Head of caudate nucleus (tissue), 42 donors: Measurements from ENCODE around the gene RFX3.
"Not testable (repeated sequence)": the region's sequence is repeated elsewhere in the genome, so short reads cannot be mapped to it uniquely, and the experiment has no call there.

Experiments used
- DNase-seq, 42 donors: peaks; one replicate each; pipeline versions ENCODE4 v3.0.0 to v3.0.0-alpha.2; 2020 to 2021; ENCODE audit warnings: mixed read lengths in 7 of 42
- intact Hi-C: fragments of 100-400 bp; cut with DNase I; formaldehyde crosslinking; loops from one replicate; pipeline ENCODE4 v1.15.0; 2022

The RFX3 gene

DNA sequence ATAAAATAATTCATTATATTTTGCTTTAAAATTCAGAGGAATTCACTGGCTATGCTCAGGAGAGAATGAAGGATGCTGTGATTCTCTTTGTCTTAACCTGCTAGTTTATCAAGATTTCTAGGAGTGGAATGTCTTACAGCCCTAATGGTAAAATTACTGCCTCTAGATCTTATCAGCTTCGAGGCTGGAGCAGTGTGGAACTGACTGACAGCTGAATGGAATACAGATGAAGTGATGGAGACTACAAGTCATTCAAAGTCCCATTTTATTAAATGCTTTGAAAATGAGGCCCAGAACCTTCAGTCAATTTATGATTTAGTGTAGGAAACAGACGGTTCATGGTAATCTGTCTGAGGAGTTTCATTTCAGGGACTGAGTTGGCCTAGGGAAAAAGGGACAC is 202.1 kb downstream of the RFX3 start:
- DNase-seq = no peak
- intact Hi-C loops = no loop called here

DNA sequence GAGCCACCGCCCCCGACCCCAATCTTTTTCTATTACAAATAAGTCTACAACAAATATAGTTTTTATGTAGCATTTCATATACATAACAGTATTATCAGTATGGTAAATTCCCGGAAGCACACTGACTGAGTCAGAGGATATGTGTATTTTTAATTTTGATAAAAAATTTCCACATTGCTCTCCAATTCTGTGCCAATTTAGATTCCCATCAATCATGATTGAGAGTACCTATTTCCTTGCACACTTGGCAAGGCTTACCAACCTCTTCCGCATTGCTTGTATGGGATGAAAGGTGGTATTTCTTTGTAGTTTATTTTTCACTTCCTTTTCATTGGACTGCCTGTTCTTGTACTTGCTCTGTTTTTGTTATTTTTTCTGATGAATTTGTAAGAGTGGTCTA is 204.6 kb downstream of the RFX3 start:
- intact Hi-C loops = no loop called here
- DNase-seq = no peak

DNA sequence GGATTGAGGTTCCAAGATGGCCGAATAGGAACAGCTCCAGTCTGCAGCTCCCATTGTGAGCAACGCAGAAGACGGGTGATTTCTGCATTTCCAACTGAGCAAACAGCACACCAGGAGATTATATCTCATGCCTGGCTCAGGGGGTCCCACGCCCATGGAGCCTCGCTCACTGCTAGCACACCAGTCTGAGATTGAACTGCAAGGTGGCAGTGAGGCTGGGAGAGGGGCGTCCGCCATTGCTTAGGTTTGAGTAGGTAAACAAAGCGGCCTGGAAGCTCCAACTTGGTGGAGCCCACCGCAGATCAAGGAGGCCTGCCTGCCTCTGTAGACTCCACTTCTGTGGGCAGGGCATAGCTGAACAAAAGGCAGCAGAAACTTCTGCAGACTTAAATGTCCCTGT is 213.2 kb downstream of the RFX3 start:
- intact Hi-C loops = not testable (repeated sequence)

DNA sequence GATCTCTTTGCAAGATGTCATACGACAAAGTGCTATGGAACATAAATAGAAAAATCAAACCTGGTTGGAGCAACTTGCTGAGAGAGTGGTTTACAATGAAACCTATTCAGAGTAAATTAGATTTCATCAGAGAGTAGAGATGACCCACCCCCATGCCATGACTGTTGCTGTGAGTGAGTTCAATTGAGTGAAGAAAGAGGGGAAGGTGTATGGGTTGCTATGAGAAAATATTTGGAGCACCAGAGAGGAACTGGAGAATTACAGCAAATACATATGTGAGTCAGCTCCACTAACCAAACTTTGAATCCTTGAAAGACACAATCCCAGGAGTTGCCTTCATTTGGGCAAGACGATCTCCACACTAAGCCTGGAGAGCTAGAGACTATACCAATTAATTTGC is 217.2 kb downstream of the RFX3 start:
- DNase-seq = no peak

More for the DNA sequence above, 213.2 kb downstream of the RFX3 start:
- not testable (repeated sequence) for DNase-seq

DNA sequence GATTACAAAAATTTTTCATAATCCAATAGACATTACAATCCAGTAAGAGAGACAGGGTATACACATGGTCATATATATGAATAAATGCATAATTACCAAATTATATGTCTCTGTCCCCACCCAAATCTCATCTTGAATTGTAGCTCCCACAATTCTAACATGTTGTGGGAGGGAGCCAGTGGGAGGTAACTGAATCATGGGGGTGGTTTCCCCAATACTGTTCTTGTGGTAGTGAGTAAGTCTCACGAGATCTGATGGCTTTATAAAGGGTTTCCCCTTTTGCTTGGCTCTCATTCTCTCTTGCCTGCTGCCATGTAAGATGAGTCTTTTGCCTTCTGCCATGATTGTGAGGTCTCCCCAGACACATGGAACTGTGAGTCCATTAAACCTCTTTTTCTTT is 221.4 kb downstream of the RFX3 start:
- DNase-seq, intact Hi-C loops: not testable (repeated sequence)

More for the DNA sequence above, 217.2 kb downstream of the RFX3 start:
- intact Hi-C loops = no loop called here

DNA sequence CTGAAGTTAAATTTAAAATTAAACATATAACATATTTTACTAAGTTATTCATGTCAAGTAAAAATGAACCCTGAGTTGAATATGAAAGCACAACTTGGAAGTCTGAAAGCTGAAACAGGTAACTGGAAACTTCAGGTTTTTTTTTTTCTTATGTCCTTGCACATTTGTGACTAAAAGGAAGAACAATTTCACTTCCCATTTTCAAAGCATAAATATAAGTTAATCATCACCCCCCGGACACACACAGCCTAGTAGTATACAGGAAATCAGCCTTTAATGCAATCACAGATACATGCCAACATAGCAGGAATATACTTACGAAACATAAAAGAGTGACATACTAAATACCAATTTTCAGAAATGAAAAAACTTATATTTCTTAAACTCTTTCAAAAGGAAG is 225.9 kb downstream of the RFX3 start:
- intact Hi-C loops = no loop called here

DNA sequence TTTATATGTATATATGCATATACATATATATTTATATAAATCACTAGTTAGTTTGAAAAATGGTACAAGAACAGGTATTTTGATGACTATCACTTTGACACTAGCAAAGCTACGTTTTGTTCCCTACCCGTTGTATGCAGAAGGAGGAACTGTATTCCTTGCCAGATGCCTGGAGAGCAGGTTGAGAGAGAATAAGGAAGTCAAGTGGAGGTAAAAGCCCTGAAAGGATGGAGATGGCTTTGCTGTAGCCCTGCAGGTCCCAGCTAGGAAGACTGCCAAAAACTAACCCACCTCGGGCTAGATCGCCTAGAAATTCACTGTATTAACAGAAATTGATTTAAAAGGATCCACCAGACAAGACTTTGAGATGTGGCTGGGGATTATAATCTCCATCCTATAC is 229.3 kb downstream of the RFX3 start:
- intact Hi-C loops = no loop called here
- DNase-seq = no peak

More for the DNA sequence above, 225.9 kb downstream of the RFX3 start:
- no peak for DNase-seq

DNA sequence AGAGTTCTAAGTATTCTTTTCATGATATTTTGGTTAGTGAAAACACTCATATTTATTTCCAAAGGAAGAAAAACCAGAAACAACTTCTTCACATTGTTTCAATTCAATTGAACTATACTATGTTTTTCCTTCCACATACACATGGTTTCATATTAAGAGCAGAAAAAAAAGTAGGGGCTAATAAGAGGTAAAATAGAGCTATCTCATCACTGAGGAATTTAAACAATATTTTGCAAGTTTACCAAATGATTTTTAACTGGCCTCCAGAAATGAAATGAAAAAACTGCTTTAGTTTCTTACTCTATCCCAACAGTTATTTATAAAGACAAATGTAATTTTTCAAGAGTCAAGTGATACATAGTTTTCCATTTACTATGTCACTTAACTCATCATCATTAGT is 233.5 kb downstream of the RFX3 start:
- intact Hi-C loops = no loop called here
- no peak for DNase-seq

DNA sequence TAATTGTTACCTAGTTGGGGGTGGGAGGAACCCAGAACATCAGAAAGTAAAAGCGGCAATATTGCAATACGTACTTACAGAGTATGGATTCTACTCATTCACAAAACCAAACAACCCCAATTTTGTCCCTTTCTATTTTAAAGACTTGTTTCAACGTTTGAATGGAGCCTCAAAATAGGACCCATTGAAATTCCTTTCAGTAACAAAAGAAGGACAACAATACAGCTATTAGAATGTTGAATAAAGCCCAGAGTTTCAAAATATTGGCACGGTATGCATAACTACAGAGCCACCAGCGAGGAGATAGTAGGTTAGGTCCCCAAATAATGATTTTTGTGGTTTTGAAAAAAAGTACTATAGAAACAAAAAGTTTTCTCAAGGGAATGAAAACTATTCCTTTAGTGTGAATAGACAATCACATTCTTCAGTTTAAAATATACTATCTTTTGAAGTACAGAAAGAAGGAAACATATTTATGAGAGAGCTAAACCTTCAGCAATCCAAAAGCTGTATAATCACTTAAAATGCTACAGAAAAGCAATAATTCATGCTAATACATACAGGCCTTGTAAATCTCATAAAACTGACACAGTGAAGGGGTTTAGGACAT is 235.5 kb downstream of the RFX3 start:
- intact Hi-C loops = no loop called here
- DNase-seq = no peak

DNA sequence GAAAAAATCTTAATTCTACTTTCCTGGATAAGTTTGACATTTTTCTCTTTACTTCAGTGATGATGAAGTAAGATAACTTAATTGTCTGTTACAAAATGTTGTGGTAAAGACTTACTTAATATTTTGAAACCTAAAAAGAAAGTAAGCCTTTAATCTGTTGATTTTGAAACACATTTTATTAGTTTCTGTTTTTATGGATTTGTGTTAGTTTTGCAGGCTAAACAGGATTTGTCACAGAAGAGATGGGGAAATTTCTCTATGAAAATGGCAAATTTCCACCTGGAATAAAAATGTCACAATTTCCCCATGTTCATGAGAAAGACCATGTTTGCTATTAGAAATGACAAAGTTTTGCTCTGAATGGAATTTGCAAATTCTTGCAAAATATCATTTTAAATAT is 237.1 kb downstream of the RFX3 start:
- DNase-seq = no peak
- intact Hi-C loops = no loop called here

DNA sequence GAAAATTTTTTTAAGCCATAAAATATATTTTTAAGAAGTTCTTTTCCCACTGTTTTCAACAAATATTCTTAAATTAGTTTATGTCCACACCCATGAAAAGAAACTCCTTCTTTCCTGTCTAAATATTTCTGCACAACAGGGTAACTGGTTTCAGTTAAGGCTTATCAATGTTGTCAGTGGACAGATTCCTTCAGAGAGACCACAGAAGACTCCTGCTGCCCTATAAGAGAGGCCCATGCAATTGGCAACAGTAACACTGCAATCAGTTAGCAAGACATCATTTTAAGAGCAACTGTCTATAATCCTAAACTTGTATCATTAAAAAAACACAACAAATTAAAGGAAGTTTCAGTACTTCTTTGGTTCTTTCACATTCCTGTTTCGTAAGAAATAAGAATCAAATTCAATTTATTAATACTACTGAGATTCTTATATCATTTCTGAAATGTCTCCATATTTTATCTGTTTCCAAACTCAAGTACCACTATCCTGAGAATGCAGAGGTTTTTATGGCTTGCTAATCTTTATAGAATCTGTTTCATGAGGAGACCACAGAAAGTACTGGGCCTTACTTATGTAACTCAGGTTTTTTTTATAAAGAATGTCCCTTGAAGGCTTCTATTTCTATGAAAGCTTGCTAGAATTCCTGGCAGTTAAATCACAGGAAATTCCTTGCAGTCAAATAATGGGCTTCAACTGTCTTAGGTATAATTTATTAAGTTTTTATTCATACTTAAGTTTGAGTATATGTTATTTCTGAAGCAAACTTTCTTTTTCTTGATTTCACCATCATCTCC is 240.2 kb downstream of the RFX3 start:
- intact Hi-C loops = no loop called here
- no peak for DNase-seq

DNA sequence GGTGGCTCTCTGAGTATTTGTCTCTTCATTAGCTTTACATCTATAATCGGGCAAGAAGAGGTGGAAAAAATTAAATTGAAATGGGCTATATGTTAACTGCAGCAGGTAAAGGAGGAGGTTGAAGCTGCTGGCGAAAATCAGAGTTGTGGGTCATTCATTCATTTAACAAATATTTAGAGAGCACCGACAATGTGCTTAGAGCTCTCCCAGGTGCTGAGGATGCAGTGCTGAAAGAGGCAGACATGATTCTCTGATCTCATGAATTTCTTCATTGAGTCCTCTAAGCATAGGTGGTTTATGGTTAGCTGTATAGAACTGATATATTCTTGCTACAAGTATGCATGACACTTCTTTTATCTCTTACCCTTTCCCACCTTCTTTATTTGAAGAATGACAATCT is 243.4 kb downstream of the RFX3 start:
- intact Hi-C loops = no loop called here
- DNase-seq = no peak

DNA sequence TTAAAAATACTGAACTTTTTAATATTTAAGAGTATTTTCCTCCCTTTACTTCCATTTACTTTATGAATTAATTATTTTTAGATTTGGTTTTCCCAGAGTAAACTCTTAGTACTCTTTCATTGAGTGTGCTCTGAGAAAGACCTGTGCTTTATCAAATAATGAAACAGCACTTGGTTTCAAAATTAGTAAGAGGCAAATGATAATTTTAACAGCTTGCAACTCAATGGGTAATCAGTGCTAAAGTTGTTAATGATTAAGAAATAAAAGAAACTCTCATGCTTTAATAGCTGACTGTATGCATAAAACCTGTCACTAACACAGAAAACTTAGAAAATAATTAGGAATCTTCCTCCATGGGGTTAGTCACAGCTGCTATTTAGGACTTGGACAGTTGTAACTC is 244.4 kb downstream of the RFX3 start:
- intact Hi-C loops = no loop called here
- no peak for DNase-seq

DNA sequence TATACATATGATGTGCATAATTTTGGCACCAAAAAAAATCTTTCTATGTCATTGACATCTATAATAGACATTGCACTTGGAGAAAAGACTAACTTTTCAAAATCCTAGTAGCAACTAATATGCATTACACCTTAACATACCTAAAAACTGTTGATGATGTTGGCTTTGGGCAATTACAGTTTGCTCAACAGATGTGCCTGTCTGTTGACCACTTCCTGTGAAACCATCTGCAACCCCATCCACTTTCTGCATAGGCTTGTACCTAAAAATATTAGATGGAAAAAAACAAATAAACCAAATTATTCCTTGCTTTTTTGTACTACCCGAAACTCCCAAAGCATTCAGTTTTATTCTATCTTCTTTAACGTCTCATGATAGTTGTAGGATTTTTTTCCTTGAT is 248.6 kb downstream of the RFX3 start:
- no peak for DNase-seq
- intact Hi-C loops = no loop called here

DNA sequence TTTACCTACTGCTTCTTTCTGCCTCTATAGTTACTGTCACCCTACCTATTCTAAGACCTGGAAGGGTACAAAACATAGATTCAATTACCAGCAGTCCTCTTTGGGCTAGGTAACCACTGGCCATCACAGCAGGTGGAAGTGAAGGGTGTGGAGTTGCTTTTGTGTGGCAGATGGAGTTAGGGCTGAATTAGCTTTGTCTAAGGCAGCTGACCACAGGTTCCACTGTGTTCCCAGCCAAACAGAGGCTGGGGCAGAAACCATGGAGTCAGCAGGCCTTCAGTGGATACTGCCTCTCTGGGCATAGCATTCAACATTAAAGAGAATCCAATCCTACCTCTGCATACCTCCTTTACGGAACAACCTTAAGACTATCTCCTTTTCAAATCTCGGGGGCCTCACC is 254.2 kb downstream of the RFX3 start:
- intact Hi-C loops = no loop called here
- no peak for DNase-seq

DNA sequence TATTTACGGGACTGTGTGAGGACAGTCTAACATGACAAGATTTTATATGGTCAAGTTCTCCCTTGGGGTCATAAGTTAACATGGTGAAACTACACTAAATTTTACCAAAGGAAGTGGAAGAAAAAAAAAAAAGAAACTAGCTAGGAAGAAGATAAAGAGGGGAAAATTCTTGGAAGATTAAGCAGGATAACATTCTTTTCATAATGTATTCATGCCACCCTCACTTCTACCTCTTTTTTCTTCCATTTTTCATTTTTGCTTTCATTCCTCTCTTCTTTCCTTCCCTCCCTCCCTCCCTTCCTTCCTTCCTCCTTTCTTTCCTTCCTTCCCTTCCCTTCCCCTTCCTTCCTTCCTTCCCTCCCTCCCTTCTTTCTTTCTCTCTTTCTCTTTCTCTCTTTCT is 254.6 kb downstream of the RFX3 start:
- intact Hi-C loops = no loop called here
- DNase-seq = no peak

DNA sequence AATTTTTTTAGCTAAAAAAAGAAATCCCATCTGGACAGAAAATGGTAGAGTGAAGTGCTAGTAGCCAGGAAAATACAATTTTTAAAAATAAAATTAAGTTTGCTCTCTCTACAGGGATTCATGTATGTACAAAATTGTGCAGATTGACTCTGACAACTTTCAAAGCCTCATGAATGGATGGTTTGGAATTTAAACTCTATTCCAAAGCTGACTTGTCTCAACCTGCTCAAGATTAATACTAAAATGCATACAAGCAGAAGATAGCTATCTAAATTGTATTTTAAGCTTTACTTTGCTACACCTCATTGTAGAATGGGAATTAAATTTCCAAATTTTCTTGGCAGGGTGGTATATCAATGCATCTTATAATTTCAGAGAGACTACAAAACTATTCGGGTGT is 257.6 kb downstream of the RFX3 start:
- intact Hi-C loops = no loop called here
- DNase-seq = no peak

DNA sequence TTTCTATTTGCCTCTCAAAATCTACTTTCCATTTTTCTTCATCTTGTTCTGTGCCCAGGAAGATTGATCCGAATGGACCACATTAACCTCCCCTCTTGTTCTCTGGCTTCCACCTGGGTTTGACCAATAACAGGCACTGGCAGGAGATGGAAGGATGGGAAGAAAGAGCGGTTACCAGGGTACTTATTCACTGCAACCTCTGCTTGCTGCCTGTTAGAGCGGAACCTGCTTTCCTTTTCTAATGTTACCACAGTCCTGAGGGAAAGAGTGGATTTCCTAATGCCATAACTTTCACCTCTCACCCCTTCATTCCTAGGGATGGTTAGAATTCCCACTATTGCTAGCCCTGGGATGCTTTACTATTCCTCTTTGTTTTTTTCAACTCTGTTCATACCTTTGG is 262.1 kb downstream of the RFX3 start:
- intact Hi-C loops = no loop called here
- DNase-seq = no peak

DNA sequence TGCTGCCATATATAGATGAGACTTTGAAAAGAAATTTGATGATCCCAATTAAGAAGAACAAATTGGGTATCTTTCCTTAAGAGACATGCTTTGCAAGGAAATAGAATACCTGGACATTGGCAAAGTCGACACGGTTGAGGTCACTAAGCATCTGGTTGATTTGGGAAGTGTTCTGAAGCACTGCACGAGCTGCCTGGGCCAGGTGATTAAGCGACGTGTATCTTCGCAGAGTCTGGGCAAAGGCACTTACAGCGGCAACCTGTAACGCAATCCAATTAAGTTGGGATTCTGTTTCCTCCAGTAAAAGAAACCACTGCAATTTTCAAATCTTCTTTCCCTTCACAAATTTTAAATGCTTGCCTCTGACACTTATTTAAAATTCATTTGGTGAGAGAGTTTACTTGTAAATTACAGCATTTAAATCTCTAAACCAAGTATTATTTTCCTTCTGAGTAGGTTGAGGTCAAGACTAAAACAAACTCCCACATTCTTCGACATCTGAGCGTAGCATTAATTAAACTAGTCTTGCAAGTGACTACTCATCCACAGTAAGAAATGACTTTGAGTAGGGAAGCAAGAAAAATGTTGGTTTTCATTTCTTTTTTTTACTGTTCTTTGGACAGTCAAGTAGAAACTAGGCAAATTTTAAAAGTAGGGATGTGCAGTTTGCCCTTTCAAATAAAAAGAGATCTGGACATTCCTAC is 262.8 kb downstream of the RFX3 start:
- intact Hi-C loops = no loop called here
- DNase-seq = no peak

DNA sequence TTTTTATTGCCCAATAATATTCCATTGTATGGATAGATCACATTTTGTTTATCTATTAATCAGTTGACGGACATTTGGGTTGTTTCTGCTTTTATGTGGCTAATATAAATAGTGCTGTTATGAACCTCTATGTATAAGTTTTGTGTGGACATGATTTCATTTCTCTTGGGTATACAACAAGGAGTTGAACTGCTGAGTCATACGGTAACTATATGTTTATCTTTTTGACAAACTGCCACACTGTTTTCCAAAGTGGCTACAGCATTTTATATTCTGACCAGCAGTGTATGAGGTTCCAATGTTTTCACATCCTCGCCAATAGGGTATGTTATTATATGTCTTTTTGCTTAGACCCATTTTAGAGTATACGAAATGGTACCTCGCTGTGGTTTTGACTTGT is 264.3 kb downstream of the RFX3 start:
- intact Hi-C loops = no loop called here
- no peak for DNase-seq
